ELR (cell line): Measurements from ENCODE around the gene HIVEP3.

ENCODE experiments used
- DNase-seq: peaks from one replicate; pipeline ENCODE4 v3.0.0-alpha.2; 2015; ENCODE audit warnings: low read depth

The HIVEP3 gene

DNA sequence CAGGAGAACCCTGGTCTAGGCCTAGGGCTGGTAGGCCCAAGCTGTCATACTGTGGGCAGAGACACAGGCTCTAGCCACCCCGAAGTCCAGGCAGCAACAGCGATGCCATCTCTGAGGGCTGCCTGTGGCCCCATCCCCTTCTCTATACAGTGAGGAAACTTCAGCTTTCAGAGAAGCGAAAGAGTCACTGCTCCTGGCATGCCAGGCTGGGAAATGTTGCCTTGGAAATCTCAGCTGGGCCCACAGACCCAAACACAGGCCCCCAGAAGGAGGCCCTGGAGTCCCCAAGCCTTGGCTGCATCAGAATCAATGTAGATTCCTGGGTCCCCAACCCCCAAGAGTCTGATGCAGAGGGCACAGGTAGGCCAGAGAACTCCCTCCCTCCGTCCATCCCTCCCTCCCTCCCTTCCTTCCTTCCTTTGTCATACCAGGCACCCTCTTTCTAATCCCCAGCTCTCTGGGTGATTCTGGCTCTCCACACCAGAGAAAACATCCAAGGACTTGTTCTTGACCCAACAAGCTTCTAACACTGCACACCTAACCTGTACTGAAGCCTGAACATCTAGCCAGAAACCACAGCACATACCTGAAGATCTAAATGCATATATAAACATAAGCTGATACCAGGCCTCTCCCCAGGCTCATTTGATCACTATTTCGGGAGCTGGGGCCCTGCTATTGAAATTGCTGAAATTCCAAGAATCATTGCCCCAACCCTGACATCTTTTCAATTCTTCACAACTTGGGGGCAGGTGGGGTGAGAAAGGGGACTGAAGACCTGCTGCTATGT lies 291.0 kb downstream of the HIVEP3 start:
- no peak for DNase-seq

DNA sequence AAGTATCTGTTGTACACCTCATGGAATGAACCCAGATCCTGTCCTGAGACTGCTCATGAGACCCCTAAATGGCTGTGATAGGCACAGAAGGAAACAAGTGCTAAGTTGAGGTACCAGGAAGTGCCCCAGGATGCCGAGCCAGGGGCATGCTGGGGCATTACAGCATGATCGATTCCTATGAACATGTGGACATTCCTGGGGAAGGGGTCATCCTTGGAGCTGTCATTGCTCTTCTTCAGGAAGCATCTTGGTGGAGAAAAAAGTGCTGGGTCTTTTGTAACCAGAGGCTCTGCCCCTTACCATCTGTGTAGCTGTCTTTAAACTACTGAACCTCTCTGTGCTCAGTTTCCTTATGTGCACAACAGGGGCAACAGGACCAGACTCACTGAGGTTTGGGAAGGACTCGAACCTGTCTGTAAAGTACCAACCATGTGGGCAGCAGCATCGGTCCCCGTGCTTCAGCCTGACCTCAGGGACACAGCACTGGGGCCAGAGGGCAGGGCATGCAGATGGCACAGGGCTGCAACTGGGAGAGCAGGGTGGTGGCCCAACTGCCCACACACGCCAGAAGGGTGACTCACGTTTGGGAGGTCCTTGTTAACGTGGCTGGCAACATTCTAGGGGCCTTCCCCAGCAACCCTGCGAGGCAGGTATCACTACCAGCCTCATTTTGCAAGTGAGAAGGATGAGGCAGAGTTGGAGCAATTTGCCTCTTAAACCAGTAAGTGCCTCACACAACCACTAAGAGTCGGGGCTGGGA lies 291.9 kb downstream of the HIVEP3 start:
- DNase-seq = peak; percentile 76

- peak; percentile 67 for DNase-seq
Observed at GRCh38 chr1:41626146-41626545, 292.6 kb downstream of the HIVEP3 start.

DNA sequence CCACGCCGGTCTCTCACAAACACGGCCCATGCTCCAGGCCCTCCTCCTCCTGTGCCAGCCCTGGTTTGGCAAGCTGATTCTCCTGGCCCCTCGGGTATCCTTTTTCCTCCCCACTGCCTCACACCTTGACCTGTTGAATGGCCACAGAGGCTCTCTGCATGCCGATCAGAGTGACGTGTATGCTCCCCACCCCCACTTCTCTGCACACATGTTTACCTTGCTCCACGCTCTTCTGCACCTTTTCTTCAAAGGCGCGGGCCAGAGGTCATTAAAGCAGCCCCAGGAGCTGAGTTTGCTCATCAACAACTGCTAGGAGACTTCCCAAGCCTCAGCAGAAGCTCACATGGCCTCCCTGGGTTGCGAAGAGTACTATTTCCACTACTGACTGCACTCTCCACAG lies 295.0 kb downstream of the HIVEP3 start:
- no peak for DNase-seq

DNA sequence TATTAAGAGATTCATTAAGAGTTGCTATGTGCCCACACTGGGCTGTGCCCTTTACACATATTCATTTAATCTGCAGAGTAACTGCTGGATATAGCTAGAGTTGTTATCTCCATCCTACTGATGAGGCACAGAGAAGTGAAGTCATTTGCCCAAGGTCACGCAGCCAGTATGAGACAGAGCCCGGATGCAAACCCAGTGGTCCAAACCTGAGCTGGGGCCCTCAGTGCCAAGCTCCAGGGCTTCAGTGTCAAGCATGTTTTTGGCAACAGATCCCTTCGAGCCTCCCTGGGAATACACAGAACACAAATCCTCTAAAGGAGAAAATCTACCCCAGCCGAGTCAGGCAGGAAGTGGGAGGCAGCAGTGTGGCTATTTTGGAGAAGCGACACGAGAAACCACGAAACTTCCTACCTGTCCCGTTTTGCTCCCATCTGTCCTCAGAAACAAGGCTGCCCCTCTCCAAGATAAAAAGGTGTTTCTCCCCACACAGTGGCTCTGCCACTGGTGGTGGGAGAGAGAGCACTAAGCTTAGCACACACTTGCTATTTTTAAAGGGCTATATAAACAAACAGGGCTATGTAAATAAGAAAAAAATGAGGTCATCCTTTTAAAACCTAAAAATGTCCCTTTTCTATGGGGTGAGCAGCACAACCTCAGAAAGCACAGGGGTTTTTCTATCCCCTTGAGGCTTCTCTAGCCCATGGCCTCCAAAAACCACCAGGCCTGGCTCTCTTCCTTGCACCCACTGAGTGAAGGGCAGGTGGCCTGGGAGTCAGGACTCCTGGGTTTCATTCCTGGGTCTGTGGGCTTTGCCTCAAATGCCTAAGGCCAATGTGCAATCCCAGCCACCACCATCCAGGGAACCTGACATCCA lies 295.6 kb downstream of the HIVEP3 start:
- DNase-seq = peak; percentile 42

GRCh38 chr1:41622402-41622801 lies 296.3 kb downstream of the HIVEP3 start:
- DNase-seq = peak; percentile 50

GRCh38 chr1:41621791-41622190 lies 296.9 kb downstream of the HIVEP3 start:
- DNase-seq = no peak

- no peak for DNase-seq
Observed at GRCh38 chr1:41621256-41621655, 297.5 kb downstream of the HIVEP3 start.

- no peak for DNase-seq
Observed at GRCh38 chr1:41620365-41621169, 298.2 kb downstream of the HIVEP3 start.

DNA sequence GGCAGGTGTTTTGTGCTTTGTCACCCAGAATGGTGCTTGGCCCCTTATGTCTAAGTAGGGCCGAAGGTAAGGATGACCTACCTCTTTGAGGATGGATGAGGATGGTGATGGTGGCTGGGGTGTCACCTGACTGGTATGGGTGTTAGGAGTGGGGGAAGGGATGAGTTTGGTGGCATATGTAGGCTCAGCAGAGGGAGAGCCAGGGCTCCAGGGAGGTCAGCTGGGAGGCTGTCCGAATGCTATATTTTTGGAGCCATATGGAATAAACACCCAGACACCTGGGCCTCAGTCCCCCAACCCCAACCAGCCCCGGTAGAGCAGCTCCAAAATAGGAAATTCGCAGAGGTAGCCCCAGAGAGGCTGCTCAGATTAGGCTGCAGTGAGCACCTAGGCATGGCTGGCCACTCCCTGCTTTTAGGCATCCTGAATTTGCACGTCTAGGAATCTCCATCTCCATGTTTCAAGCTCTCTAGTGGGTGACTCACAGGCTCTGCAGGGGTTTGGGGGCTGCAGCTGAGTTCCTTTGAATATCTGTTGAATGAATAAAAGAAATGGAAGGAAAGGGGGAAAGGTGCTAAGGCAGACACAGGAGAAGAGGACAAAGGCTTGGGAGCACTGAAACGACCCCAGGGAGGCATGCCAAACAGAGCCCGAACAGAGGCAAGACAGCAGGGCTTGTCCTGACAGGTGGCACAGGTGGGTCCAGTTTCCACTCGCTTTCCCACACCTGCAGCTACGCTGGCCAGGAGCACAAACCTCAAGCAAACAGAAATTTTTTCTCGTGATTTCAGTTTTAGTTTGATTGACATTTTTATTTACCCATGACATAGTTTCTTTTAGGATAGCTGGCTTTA lies 299.0 kb downstream of the HIVEP3 start:
- no peak for DNase-seq

GRCh38 chr1:41618871-41619270 lies 299.9 kb downstream of the HIVEP3 start:
- DNase-seq = no peak

- DNase-seq = no peak
Observed at GRCh38 chr1:41618066-41618825, 300.5 kb downstream of the HIVEP3 start.

GRCh38 chr1:41617336-41617735 lies 301.4 kb downstream of the HIVEP3 start:
- no peak for DNase-seq

- DNase-seq = no peak
Observed at GRCh38 chr1:41616563-41616962, 302.2 kb downstream of the HIVEP3 start.

GRCh38 chr1:41615981-41616380 lies 302.7 kb downstream of the HIVEP3 start:
- no peak for DNase-seq

- DNase-seq = no peak
Observed at GRCh38 chr1:41615316-41615715, 303.4 kb downstream of the HIVEP3 start.

GRCh38 chr1:41614818-41615217 lies 303.9 kb downstream of the HIVEP3 start:
- no peak for DNase-seq

DNA sequence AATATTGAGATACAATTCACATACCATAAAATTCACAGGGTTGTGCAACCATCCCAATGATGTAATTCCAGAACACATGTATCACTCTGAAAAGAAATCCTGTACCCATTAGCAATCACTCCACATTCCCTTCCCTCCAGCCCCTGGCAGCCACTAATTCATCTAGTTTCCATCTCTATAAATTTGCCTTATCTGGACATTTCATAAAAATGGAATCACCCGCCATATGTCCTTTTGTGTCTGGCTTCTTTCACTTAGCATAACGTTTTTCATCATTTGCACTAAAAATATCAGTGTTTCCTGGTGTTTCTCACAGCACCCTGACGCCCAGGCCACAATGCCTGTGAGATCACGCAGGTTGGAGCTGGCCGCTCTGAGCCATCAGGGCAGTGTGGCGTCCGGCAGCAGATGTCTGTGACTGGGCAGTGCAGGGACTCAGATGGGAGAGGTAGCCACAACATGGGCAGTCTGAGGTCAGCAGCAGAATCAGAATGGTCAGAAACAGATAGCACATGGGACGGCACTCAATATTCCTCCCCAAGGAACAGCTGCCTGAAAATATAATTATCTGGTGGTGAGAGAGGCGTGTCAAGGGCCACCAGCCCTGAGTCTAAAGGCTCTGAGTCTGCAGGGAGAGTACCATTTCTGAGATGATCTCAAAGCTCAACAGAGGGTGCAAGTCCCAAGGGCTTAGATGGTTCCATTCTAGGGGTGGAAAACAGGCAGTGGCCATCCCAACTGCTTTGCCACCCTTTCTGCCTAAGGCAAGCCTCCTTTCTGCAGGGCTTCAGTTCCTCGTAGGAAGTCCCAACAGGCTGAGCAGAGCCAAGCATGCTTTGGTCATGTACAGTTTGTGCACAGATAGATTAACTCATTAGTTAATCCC lies 304.8 kb downstream of the HIVEP3 start:
- DNase-seq = peak; percentile 54

GRCh38 chr1:41612953-41613352 lies 305.8 kb downstream of the HIVEP3 start:
- no peak for DNase-seq
